CD14-positive monocyte (primary cell): ENCODE results near the gene CIZ1. TPM values are rescaled to one million over a fixed set of nuclear protein-coding genes. Genes with fewer than 3 reads are reported as not detected.

ENCODE experiments used
- DNase-seq, 3 donors: peaks; one replicate each; pipeline ENCODE4 v3.0.0-alpha.2; 2011 to 2022
- H2AFZ ChIP-seq: 2 replicates; pipeline ENCODE4 v1.6.0; 2012; ENCODE audit warnings: mild to moderate bottlenecking, low read depth, low read length, inconsistent platforms; ENCODE audit not compliant: insufficient read depth, poor library complexity, severe bottlenecking
- H3K27ac ChIP-seq, 2 donors: 1 replicate in 1 of 2; 2 replicates in 1 of 2; pipeline ENCODE4 v1.5.1; 2012 to 2013; ENCODE audit warnings: low read length in 2 of 2, control low read depth in 1 of 2, inconsistent platforms in 1 of 2, low read depth in 1 of 2, mild to moderate bottlenecking in 1 of 2
- H3K27me3 ChIP-seq, 2 donors: one replicate each; pipeline versions ENCODE4 v1.6.0 to v1.6.1; 2011 to 2013; ENCODE audit warnings: low read length in 2 of 2; ENCODE audit not compliant: control insufficient read depth in 2 of 2, insufficient read depth in 2 of 2
- H3K36me3 ChIP-seq, 2 donors: replicated peaks in 1 of 2; 1 replicate in 1 of 2; 2 replicates in 1 of 2; pipeline versions ENCODE4 v1.5.1 to v1.6.1; 2012 to 2013; ENCODE audit warnings: low read length in 2 of 2, control low read depth in 1 of 2, inconsistent platforms in 1 of 2, mild to moderate bottlenecking in 1 of 2; ENCODE audit not compliant: insufficient read depth in 2 of 2, control insufficient read depth in 1 of 2
- H3K4me1 ChIP-seq, 2 donors: 1 replicate in 1 of 2; 2 replicates in 1 of 2; pipeline versions ENCODE4 v1.5.1 to v1.6.1; 2012 to 2013; ENCODE audit warnings: low read length in 2 of 2, control low read depth in 1 of 2, inconsistent platforms in 1 of 2, mild to moderate bottlenecking in 1 of 2, moderate library complexity in 1 of 2; ENCODE audit not compliant: insufficient read depth in 2 of 2, control insufficient read depth in 1 of 2
- H3K4me2 ChIP-seq: replicated peaks from 2 replicates; pipeline ENCODE3; 2012; ENCODE audit warnings: low read length, moderate library complexity, mild to moderate bottlenecking; ENCODE audit not compliant: poor library complexity, severe bottlenecking; ENCODE audit errors: extremely low read depth
- H3K4me3 ChIP-seq, 3 experiments: fragments of 200-600 bp in 1 of 3; sonication (generic) in 1 of 3; replicated peaks in 1 of 3; 1 replicate in 2 of 3; 2 replicates in 1 of 3; pipeline ENCODE4 v1.5.1; 2011 to 2013; ENCODE audit warnings: low read length in 3 of 3, mild to moderate bottlenecking in 3 of 3, control low read depth in 2 of 3, low read depth in 2 of 3, inconsistent platforms in 1 of 3, moderate library complexity in 1 of 3
- H3K79me2 ChIP-seq: 2 replicates; pipeline ENCODE4 v1.6.0; 2012; ENCODE audit warnings: mild to moderate bottlenecking, control low read depth, inconsistent platforms, low read length, moderate library complexity; ENCODE audit not compliant: insufficient read depth
- H3K9ac ChIP-seq: 2 replicates; pipeline ENCODE4 v1.6.0; 2017; ENCODE audit warnings: low read length, mild to moderate bottlenecking; ENCODE audit not compliant: insufficient read depth, poor library complexity, severe bottlenecking
- H3K9me3 ChIP-seq, 2 donors: replicated peaks in 1 of 2; 1 replicate in 1 of 2; 2 replicates in 1 of 2; pipeline versions ENCODE4 v1.5.1 to v1.6.1; 2012 to 2013; ENCODE audit warnings: low read length in 2 of 2, control low read depth in 1 of 2; ENCODE audit not compliant: control insufficient read depth in 1 of 2, insufficient read depth in 1 of 2
- H4K20me1 ChIP-seq: 2 replicates; pipeline ENCODE4 v1.6.0; 2012; ENCODE audit warnings: mild to moderate bottlenecking, low read length, control low read depth, moderate library complexity; ENCODE audit not compliant: insufficient read depth
- H3K27ac Mint-ChIP-seq, 7 donors: one replicate each; pipeline ENCODE4 v1.8.0; 2020; ENCODE audit warnings: mild to moderate bottlenecking in 7 of 7, mixed read lengths in 7 of 7, moderate library complexity in 6 of 7, inconsistent platforms in 2 of 7
- H3K27me3 Mint-ChIP-seq, 3 donors: one replicate each; pipeline ENCODE4 v1.8.0; 2021 to 2022; ENCODE audit warnings: low read depth in 3 of 3, mild to moderate bottlenecking in 3 of 3, mixed read lengths in 3 of 3, moderate library complexity in 3 of 3, inconsistent platforms in 1 of 3
- H3K36me3 Mint-ChIP-seq, 2 donors: one replicate each; pipeline ENCODE4 v1.8.0; 2020; ENCODE audit warnings: mixed read lengths in 2 of 2, inconsistent platforms in 1 of 2, mild to moderate bottlenecking in 1 of 2
- H3K4me1 Mint-ChIP-seq: one replicate; pipeline ENCODE4 v1.8.0; 2020; ENCODE audit warnings: mild to moderate bottlenecking, mixed read lengths
- H3K4me3 Mint-ChIP-seq, 2 donors: one replicate each; pipeline ENCODE4 v1.8.0; 2020; ENCODE audit warnings: mild to moderate bottlenecking in 2 of 2, mixed read lengths in 2 of 2, moderate library complexity in 1 of 2
- H3K9me3 Mint-ChIP-seq, 7 donors: one replicate each; pipeline ENCODE4 v1.8.0; 2020 to 2022; ENCODE audit warnings: mixed read lengths in 7 of 7, mild to moderate bottlenecking in 6 of 7, moderate library complexity in 6 of 7, inconsistent platforms in 2 of 7
- CTCF ChIP-seq: fragments of 200-600 bp; IDR thresholded peaks from one replicate; pipeline ENCODE4 v1.8.0; 2022; ENCODE audit warnings: antibody characterized with exemption, mild to moderate bottlenecking
- WGBS: methylation state at CpG from one replicate; pipeline ENCODE4 v1.1.5; 2013; ENCODE audit warnings: missing lambda C conversion rate; ENCODE audit not compliant: insufficient coverage; 5-methylcytosine and 5-hydroxymethylcytosine counted together
- intact Hi-C, 2 donors: fragments of 100-400 bp; cut with micrococcal nuclease; formaldehyde crosslinking; loops; one replicate each; pipeline versions ENCODE4 v1.15.0 to v1.15.1; 2023
- polyA plus RNA-seq, 3 donors: library from polyadenylated mRNA; depleted of rRNA in 1 of 3; unstranded in 2 of 3; stranded (reverse) in 1 of 3; fragments of 300-500 nt in 2 of 3; fragments of >200 nt in 1 of 3; fragmentation: Illumina TruSeq in 2 of 3; gene quantifications; 1 replicate in 2 of 3; 2 replicates in 1 of 3; pipeline ENCODE4 v1.2.3, GENCODE V29; 2012 to 2021

Gene CIZ1
- polyA plus RNA-seq, 3 donors = 3.4 to 53.7 (median 5.9) TPM

DNA sequence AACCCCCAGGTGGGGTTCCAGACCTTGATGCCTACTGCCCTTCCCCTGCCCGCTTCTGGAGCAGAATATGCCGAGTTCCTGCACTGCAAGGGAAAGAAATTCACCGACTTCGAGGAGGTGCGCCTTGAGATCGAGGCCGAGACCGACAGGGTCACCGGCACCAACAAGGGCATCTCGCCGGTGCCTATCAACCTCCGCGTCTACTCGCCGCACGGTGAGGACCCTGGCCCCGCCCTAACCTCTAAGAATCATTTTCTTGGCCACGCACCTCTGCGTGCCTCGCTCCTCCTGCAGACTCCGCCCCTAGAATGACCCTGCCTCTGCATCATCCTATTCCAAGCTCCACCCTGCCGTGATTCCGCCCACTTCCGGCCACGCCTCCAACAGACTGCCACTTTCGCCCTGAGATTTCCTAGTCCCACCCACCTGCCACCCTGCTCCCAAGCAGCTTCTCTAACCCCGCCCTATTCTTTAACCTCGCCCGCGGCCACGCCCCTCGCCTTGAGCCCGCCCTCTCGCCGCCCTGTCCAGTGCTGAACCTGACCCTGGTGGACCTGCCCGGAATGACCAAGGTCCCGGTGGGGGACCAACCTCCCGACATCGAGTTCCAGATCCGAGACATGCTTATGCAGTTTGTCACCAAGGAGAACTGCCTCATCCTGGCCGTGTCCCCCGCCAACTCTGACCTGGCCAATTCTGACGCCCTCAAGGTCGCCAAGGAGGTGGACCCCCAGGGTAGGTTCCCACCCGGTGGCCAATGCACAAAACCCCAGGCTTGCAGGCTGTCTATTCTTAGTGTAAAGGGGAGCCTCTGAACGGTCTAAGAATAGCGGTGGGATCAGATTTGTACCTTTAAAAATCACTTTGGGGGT, 27.4 kb upstream of the CIZ1 start:
- H3K9ac ChIP-seq = no peak overlapping the region
- peak overlapping the region; percentile 8 to 76 for H3K27ac ChIP-seq
- H3K79me2 ChIP-seq = no peaks in the 10 kb centered on the region
- DNase-seq = peak; percentile 95 to 98 (median 97)
- no peaks in the 10 kb centered on the region for H3K27me3 ChIP-seq
- H3K4me3 Mint-ChIP-seq = peak overlapping the region; percentile 81 to 88
- intact Hi-C loops = loop anchor here in 1 of 2 donors (1.0 to 2.0 kb wide), 2 partner anchors 32 to 58 kb away; partner anchors contain the start of gene BBLN
- H3K27ac Mint-ChIP-seq = peak overlapping the region; percentile 51 to 91 (median 88)
- 20% methylated on average over 45 of the region's 47 CpGs for WGBS
- H3K4me2 ChIP-seq = peak overlapping the region; percentile 71
- H4K20me1 ChIP-seq = no peaks in the 10 kb centered on the region
- peaks cover 0 to 1% (median 1%) of the 10 kb centered on the region in 3 donors for H3K27me3 Mint-ChIP-seq
- H3K9me3 Mint-ChIP-seq = no peaks in the 10 kb centered on the region
- H3K36me3 Mint-ChIP-seq = no peaks in the 10 kb centered on the region
- H2AFZ ChIP-seq = peak overlapping the region; percentile 77
- no peaks in the 10 kb centered on the region for H3K9me3 ChIP-seq
- TF ChIP-seq CTCF = peak; percentile 13
- H3K4me1 Mint-ChIP-seq = peaks cover 25% of the 10 kb centered on the region
- H3K4me1 ChIP-seq = peaks cover 18 to 24% of the 10 kb centered on the region in 2 donors
- no peaks in the 10 kb centered on the region for H3K36me3 ChIP-seq
- H3K4me3 ChIP-seq = peak overlapping the region; percentile 21 to 77 (median 44)

DNA sequence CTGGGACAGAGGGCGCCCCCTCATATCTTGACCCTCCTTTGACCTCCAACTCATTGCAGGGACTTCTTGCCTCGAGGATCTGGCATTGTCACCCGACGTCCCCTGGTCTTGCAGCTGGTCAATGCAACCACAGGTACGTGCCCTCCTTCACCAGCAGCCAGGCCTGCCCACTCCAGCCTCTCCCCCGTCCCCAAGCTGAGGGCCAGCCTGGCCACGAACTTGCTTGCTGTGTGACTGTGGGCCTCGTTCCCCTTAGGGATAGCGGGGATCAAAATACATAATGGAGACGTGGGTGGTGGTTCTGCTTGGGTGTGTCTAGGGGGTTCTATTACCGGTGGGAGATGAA, 26.8 kb upstream of the CIZ1 start:
- WGBS = 89% methylated on average over 6 of the region's 11 CpGs
- peak overlapping the region; percentile 77 for H2AFZ ChIP-seq

More for the DNA sequence above, 26.8 kb upstream of the CIZ1 start:
- peak overlapping the region; percentile 8 to 76 for H3K27ac ChIP-seq
- H3K9ac ChIP-seq = no peak overlapping the region
- peaks cover 18 to 24% of the 10 kb centered on the region in 2 donors for H3K4me1 ChIP-seq
- intact Hi-C loops = loop anchor here in 1 of 2 donors (2.0 kb wide), 1 partner anchor 57 kb away; the partner anchor contains the start of gene BBLN
- no peak for TF ChIP-seq CTCF
- no peaks in the 10 kb centered on the region for H3K36me3 ChIP-seq
- H3K79me2 ChIP-seq = no peaks in the 10 kb centered on the region
- H3K27me3 ChIP-seq = no peaks in the 10 kb centered on the region
- H3K9me3 ChIP-seq = no peaks in the 10 kb centered on the region
- peaks cover under 1 to 1% (median 1%) of the 10 kb centered on the region in 3 donors for H3K27me3 Mint-ChIP-seq
- no peak for DNase-seq
- H3K4me3 ChIP-seq = peak overlapping the region; percentile 21 to 77 (median 44)
- peaks cover 25% of the 10 kb centered on the region for H3K4me1 Mint-ChIP-seq
- H3K4me3 Mint-ChIP-seq = peak overlapping the region; percentile 81 to 88
- H3K27ac Mint-ChIP-seq = peak overlapping the region; percentile 51 to 91 (median 88)
- no peaks in the 10 kb centered on the region for H4K20me1 ChIP-seq
- no peaks in the 10 kb centered on the region for H3K9me3 Mint-ChIP-seq
- peak overlapping the region; percentile 71 for H3K4me2 ChIP-seq
- H3K36me3 Mint-ChIP-seq = no peaks in the 10 kb centered on the region
